Nephron progenitor cell (in vitro differentiated cells): Measurements from ENCODE around the gene TRIO.

ENCODE experiments used
- DNase-seq: peaks from one replicate; pipeline ENCODE4 v3.0.0; 2021
- H3K27ac Mint-ChIP-seq: 2 replicates; pipeline ENCODE4 v1.8.0; 2021; ENCODE audit warnings: mild to moderate bottlenecking, moderate library complexity, mixed read lengths
- H3K27me3 Mint-ChIP-seq: 2 replicates; pipeline ENCODE4 v1.8.0; 2021; ENCODE audit warnings: mild to moderate bottlenecking, low read depth, mixed read lengths; ENCODE audit not compliant: poor library complexity
- H3K36me3 Mint-ChIP-seq: 2 replicates; pipeline ENCODE4 v1.8.0; 2021; ENCODE audit warnings: low read depth, mixed read lengths
- H3K4me1 Mint-ChIP-seq: 2 replicates; pipeline ENCODE4 v1.8.0; 2021; ENCODE audit warnings: mixed read lengths
- H3K4me3 Mint-ChIP-seq: 2 replicates; pipeline ENCODE4 v1.8.0; 2021; ENCODE audit warnings: mild to moderate bottlenecking, moderate library complexity, mixed read lengths
- H3K9me3 Mint-ChIP-seq: 2 replicates; pipeline ENCODE4 v1.8.0; 2021; ENCODE audit warnings: mild to moderate bottlenecking, moderate library complexity, mixed read lengths
- CTCF ChIP-seq: fragments of 200-600 bp; sonication (generic); IDR thresholded peaks from 2 replicates; pipeline ENCODE4 v1.5.0; 2021; ENCODE audit warnings: antibody characterized with exemption

The TRIO gene

GRCh38 chr5:14313986-14314690 is 171.0 kb downstream of the TRIO start:
- DNase-seq, result no peak
- no peak for TF ChIP-seq CTCF
- Mint-ChIP-seq H3K27ac (peak overlapping the region; percentile 26), H3K27me3 (no peaks in the 10 kb centered on the region), H3K4me3 (no peak overlapping the region), H3K4me1 (peaks cover 13% of the 10 kb centered on the region), H3K36me3 (peaks cover 82% of the 10 kb centered on the region), H3K9me3 (peaks cover under 1% of the 10 kb centered on the region)

- DNase-seq, result no peak
- no peaks in the 10 kb centered on the region for H3K27me3 Mint-ChIP-seq
- no peak overlapping the region for H3K27ac Mint-ChIP-seq
- no peak for TF ChIP-seq CTCF
- H3K9me3 Mint-ChIP-seq, result peaks cover 15% of the 10 kb centered on the region
- peaks cover 13% of the 10 kb centered on the region for H3K4me1 Mint-ChIP-seq
- peaks cover 85% of the 10 kb centered on the region for H3K36me3 Mint-ChIP-seq
- no peak overlapping the region for H3K4me3 Mint-ChIP-seq
Observed at GRCh38 chr5:14316471-14316870, 173.3 kb downstream of the TRIO start.

DNA sequence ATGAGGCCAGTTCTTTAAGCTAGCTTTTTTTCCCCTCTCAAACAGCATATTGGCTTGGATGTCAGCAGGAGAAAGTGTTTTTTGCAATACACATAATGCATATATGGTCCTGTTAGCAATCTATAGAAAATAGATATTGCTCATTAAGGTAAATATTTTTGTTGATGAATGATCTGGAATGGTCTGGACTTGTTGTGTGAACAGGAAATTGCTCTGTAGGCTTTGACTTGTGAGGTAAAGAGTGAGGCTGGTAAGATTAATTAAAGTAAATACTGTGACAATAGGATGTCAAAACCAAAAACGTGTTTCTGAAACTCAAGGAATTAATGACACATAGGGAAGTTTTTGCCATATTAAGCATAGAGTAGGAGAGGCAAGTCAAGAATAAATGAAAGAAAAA is 176.0 kb downstream of the TRIO start:
- Mint-ChIP-seq H3K36me3 (peaks cover 87% of the 10 kb centered on the region), H3K4me3 (no peak overlapping the region), H3K27ac (no peak overlapping the region), H3K4me1 (peaks cover 33% of the 10 kb centered on the region), H3K27me3 (peaks cover 2% of the 10 kb centered on the region), H3K9me3 (peaks cover 19% of the 10 kb centered on the region)
- no peak for TF ChIP-seq CTCF
- DNase-seq, result no peak

- DNase-seq, result no peak
- Mint-ChIP-seq H3K27ac (peak overlapping the region; percentile 37), H3K9me3 (peaks cover 19% of the 10 kb centered on the region), H3K4me1 (peaks cover 47% of the 10 kb centered on the region), H3K27me3 (peaks cover 2% of the 10 kb centered on the region), H3K36me3 (peaks cover 81% of the 10 kb centered on the region), H3K4me3 (no peak overlapping the region)
- TF ChIP-seq CTCF, result no peak
Observed at GRCh38 chr5:14321936-14322335, 178.8 kb downstream of the TRIO start.

DNA sequence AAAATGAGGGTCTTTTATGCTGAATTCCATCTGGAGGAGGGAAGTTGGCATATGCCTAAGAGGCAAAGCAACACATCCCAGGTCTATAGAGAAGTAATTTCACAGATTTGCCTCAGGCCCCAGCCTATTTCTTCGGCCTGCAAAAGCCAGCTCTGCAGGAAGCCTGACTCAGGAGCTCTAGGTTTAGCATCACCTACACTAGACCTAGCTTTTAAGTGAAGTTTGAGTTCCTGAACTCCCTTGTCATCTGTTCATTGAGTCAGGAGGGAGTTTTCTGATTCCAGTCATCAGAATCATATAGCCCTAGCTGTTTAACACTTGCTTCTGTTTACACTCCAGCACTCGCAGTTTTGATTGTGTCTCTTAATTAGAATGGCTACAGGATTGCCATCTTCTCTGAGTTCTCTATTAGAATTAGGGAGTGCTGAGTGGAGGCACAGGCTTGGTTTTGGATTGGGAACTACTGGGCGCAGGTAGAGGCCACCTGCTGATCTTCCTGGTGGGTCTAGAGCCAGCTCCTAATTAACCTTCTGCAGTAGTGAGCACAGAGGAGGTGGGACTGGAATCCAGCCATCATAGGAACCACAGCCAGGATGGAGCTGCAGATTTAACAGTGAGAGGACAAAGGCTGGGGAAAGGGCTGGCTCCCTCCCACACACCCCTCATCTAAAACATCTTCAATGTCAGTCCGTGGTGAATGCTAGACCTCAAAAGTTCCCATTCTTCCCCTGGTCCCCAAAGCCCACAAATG is 179.5 kb downstream of the TRIO start:
- no peak for TF ChIP-seq CTCF
- Mint-ChIP-seq H3K4me1 (peaks cover 47% of the 10 kb centered on the region), H3K9me3 (peaks cover 19% of the 10 kb centered on the region), H3K36me3 (peaks cover 74% of the 10 kb centered on the region), H3K27me3 (peaks cover 2% of the 10 kb centered on the region), H3K4me3 (no peak overlapping the region), H3K27ac (peak overlapping the region; percentile 67)
- DNase-seq, result no peak
